Measurements from ENCODE around the gene NPIPA7.
"Not testable (repeated sequence)": the region's sequence is repeated elsewhere in the genome, so short reads cannot be mapped to it uniquely, and the experiment has no call there.

Gene NPIPA7

DNA sequence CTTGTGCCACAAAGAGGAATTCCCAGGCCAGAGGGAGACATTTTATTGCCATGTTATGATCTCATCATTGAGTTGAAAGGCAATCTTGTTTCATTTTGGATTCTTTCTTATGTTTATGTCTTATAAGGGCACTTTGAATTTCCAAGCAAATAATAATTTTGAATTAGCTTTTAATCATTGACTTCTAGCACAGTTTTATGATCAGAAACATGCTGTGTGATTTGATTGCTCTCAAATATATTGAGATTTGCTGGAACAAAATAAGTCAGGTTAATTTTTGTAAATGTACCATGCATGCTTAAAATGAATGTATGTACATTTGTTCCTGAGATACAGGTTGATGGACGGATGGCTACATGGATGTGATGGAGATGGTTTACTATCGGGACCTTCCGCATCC lies at the start of gene NPIPA7:
Gene NPIPA7 (plus strand): TSS at position 301 of the 400 bp plus-strand sequence. CDS start 105 bp downstream, outside the sequence.
- DNase-seq, result not testable (repeated sequence)

DNA sequence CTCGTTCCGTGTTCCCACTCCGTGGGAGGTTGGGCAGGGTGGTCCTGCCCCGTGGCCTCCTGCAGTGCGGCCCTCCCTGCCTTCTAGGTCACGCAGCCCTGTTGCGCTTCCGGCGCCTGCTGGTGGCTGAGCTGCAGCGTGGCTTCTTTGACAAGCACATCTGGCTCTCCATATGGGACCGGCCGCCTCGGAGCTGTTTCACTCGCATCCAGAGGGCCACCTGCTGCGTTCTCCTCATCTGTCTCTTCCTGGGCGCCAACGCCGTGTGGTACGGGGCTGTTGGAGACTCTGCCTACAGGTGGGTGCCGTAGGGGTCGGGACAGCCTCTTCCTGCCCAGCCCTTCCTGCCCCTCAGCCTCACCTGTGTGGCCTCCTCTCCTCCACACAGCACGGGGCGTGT lies 47.5 kb upstream of the NPIPA7 start:
- not testable (repeated sequence) for DNase-seq

DNA sequence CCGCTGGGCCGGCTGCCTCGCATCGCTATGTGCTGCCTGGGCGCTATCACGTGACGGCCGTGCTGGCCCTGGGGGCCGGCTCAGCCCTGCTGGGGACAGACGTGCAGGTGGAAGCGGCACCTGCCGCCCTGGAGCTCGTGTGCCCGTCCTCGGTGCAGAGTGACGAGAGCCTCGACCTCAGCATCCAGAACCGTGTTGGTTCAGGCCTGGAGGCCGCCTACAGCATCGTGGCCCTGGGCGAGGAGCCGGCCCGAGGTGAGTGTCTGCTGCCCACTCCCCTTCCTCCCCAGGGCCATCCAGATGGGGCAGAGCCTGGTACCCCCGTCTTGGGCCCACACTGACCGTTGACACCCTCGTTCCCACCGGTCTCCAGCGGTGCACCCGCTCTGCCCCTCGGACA lies 21.4 kb upstream of the NPIPA7 start:
- DNase-seq, result not testable (repeated sequence)

DNA sequence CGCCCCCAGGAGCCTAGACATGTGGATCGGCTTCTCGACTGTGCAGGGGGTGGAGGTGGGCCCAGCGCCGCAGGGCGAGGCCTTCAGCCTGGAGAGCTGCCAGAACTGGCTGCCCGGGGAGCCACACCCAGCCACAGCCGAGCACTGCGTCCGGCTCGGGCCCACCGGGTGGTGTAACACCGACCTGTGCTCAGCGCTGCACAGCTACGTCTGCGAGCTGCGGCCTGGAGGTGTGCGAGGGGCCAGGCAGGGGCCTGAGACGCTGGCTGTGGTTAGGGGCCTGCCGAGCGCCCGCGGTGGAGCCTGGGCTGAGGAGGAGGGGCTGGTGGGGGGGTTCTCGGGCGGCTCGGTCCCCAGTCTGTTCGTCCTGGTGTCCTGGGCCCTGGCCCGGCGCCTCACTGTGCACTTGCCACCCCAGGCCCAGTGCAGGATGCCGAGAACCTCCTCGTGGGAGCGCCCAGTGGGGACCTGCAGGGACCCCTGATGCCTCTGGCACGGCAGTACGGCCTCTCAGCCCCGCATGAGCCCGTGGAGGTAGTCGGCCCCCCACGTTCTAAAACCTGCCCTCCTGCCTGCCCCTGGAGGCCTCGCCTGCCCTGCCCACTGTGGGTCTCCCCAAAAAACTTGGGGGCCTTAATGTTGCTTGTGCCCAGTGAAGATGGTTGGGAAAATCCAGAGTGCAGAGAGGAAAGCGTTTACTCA lies 20.2 kb upstream of the NPIPA7 start:
- DNase-seq, result not testable (repeated sequence)

DNA sequence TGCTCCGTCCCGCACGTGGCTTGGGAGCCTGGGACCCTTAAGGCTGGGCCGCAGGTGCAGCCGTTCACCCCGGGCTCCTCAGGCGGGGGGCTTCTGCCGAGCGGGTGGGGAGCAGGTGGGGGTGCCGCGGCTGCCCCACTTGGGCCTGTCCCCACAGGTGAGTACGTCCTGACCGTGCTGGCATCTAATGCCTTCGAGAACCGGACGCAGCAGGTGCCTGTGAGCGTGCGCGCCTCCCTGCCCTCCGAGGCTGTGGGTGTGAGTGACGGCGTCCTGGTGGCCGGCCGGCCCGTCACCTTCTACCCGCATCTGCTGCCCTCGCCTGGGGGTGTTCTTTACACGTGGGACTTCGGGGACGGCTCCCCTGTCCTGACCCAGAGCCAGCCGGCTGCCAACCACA lies 15.3 kb upstream of the NPIPA7 start:
- DNase-seq, result not testable (repeated sequence)

DNA sequence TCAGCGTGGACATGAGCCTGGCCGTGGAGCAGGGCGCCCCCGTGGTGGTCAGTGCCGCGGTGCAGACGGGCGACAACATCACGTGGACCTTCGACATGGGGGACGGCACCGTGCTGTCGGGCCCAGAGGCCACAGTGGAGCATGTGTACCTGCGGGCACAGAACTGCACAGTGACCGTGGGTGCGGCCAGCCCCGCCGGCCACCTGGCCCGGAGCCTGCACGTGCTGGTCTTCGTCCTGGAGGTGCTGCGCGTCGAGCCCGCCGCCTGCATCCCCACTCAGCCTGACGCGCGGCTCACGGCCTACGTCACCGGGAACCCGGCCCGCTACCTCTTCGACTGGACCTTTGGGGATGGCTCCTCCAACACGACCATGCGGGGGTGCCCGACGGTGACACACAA lies 14.8 kb upstream of the NPIPA7 start:
- DNase-seq, result not testable (repeated sequence)

DNA sequence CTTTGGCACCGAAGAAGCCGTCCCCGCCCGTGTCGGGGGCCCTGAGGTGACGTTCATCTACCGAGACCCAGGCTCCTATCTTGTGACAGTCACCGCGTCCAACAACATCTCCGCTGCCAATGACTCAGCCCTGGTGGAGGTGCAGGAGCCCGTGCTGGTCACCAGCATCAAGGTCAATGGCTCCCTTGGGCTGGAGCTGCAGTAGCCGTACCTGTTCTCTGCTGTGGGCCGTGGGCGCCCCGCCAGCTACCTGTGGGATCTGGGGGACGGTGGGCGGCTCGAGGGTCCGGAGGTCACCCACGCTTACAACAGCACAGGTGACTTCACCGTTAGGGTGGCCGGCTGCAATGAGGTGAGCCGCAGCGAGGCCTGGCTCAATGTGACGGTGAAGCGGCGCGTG lies 14.2 kb upstream of the NPIPA7 start:
- not testable (repeated sequence) for DNase-seq

DNA sequence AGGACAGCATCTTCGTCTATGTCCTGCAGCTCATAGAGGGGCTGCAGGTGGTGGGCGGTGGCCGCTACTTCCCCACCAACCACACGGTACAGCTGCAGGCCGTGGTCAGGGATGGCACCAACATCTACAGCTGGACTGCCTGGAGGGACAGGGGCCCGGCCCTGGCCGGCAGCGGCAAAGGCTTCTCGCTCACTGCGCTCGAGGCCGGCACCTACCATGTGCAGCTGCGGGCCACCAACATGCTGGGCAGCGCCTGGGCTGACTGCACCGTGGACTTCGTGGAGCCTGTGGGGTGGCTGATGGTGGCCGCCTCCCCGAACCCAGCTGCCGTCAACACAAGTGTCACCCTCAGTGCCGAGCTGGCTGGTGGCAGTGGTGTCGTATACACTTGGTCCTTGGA lies 13.6 kb upstream of the NPIPA7 start:
- DNase-seq, result not testable (repeated sequence)

DNA sequence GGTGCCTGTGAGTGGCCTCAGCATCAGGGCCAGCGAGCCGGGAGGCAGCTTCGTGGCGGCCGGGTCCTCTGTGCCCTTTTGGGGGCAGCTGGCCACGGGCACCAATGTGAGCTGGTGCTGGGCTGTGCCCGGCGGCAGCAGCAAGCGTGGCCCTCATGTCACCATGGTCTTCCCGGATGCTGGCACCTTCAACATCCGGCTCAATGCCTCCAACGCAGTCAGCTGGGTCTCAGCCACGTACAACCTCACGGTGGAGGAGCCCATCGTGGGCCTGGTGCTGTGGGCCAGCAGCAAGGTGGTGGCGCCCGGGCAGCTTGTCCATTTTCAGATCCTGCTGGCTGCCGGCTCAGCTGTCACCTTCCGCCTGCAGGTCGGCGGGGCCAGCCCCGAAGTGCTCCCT lies 13.1 kb upstream of the NPIPA7 start:
- not testable (repeated sequence) for DNase-seq

DNA sequence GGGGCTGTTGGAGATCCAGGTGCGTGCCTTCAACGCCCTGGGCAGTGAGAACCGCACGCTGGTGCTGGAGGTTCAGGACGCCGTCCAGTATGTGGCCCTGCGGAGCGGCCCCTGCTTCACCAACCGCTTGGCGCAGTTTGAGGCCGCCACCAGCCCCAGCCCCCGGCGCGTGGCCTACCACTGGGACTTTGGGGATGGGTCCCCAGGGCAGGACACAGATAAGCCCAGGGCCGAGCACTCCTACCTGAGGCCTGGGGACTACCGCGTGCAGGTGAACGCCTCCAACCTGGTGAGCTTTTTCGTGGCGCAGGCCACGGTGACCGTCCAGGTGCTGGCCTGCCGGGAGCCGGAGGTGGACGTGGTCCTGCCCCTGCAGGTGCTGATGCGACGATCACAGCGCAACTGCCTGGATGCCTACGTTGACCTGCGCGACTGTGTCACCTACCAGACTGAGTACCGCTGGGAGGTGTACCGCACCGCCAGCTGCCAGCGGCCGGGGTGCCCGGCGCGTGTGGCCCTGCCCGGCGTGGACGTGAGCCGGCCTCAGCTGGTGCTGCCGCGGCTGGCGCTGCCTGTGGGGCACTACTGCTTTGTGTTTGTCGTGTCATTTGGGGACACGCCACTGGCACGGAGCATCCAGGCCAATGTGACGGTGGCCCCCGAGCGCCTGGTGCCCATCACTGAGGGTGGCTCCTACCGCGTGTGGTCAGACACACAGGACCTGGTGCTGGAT lies 12.2 kb upstream of the NPIPA7 start:
- not testable (repeated sequence) for DNase-seq

DNA sequence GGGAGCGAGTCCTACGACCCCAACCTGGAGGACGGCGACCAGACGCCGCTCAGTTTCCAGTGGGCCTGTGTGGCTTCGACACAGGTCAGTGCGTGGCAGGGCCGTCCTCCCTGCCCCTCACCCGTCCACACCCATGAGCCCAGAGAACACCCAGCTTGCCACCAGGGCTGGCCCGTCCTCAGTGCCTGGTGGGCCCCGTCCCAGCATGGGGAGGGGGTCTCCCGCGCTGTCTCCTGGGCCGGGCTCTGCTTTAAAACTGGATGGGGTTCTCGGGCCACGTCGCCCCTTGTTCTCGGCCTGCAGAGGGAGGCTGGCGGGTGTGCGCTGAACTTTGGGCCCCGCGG lies 11.7 kb upstream of the NPIPA7 start:
- DNase-seq, result not testable (repeated sequence)

DNA sequence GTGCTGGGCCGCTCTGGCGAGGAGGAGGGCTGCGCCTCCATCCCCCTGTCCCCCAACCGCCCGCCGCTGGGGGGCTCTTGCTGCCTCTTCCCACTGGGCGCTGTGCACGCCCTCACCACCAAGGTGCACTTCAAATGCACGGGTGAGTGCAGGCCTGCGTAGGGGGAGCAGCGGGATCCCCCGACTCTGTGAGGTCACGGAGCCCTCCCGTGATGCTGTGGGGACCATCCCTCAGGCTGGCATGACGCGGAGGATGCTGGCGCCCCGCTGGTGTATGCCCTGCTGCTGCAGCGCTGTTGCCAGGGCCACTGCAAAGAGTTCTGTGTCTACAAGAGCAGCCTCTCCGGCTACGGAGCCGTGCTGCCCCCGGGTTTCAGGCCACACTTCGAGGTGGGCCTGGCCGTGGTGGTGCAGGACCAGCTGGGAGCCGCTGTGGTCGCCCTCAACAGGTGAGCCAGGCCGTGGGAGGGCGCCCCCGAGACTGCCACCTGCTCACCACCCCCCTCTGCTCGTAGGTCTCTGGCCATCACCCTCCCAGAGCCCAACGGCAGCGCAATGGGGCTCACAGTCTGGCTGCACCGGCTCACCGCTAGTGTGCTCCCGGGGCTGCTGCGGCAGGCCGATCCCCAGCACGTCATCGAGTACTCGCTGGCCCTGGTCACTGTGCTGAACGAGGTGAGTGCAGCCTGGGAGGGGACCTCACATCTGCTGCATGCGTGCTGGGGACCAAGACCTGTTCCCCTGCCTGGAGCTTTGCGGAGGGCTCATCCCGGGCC lies 9.7 kb upstream of the NPIPA7 start:
- not testable (repeated sequence) for DNase-seq

DNA sequence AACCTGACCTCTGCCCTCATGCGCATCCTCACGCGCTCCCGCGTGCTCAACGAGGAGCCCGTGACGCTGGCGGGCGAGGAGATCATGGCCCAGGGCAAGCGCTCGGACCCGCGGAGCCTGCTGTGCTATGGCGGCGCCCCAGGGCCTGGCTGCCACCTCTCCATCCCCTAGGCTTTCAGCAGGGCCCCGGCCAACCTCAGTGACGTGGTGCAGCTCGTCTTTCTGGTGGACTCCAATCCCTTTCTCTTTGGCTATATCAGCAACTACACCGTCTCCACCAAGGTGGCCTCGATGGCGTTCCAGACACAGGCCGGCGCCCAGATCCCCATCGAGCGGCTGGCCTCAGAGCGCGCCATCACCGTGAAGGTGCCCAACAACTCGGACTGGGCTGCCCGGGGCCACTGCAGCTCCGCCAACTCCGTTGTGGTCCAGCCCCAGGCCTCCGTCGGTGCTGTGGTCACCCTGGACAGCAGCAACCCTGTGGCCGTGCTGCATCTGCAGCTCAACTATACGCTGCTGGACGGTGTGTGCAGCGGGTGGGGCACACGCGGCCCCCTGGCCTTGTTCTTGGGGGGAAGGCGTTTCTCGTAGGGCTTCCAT lies 7.7 kb upstream of the NPIPA7 start:
- not testable (repeated sequence) for DNase-seq

DNA sequence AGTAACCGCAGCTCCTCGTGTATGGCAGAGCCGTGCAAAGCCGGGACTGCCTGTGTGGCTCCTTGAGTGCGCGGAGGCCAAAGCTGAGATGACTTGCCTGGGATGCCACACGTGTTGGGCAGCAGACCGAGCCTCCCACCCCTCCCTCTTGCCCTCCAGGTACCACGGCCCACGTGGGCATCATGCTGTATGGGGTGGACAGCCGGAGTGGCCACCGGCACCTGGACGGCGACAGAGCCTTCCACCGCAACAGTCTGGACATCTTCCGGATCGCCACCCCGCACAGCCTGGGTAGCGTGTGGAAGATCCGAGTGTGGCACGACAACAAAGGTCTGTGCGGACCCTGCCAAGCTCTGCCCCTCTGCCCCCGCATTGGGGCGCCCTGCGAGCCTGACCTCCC lies 4.7 kb upstream of the NPIPA7 start:
- DNase-seq, result not testable (repeated sequence)

DNA sequence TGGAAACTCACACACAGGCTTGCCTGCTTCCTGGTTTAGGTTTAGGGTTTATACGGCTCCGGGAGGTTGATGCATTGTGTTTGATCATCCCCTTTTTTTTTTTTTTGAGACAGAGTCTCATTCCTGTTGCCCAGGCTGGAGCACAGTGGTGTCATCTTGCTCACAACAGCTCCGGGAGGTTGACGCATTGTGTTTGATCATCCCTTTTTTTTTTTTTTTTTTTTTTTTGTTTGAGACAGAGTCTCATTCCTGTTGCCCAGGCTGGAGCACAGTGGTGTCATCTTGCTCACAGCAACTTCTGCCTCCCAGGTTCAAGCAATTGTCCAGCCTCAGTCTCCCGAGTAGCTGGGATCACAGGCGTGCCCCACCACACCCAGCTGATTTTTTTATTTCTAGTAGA lies 20.7 kb downstream of the NPIPA7 start:
- not testable (repeated sequence) for DNase-seq

DNA sequence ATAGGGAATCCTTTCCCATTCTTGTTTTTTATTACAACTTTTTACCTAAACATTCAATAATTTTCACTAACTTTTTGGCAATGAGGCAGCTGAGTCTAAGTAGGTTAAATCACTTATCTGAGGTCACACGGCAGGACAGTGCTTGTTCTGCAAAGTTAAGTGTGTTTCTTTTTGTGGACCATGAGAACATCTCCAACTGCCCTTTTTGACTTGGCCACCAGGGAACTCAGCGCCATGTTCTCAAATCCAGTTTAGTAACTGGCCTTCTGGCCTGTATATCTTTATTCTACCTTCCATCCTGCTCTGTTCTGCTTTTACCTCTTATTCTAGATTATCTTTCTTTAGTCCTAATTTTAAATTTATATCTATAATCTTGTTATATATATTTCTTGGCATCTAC lies 23.4 kb downstream of the NPIPA7 start:
- DNase-seq, result not testable (repeated sequence)

DNA sequence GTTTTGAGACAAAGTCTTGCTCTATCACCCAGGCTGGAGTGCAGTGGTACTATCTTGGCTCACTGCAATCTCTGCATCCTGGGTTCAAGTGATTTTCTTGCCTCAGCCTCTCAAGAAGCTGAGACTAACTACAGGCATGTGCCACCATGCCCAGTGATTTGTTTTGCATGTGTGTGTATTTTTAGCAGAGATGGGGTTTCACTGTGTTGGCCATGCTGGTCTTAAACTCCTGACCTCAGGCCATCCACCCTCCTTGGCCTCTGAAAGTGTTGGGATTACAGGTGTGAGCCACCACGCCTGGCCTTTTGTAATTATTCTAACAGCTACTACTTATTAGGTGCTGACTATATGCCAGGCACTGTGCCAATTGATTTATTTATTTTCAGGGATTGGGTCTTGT lies 25.3 kb downstream of the NPIPA7 start:
- not testable (repeated sequence) for DNase-seq

DNA sequence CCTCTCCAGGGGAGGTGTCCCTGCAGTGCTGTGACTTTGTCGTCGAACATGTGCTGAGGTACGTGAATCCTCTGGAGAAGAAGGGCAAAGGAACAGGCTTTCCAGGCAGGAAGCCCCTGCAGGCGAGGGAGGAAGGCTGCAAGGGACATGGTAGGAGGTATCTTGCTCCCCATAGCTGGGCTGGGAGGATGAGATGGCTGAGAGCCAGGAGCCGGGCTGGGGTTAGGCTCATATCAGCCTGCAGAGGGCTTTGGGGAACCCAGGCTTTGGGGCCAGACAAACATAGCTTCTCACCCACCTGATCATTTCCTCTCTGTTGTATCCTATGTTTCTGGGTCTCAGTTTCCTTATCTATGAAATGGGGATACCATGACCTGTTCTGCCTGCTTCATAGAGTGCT lies 26.5 kb downstream of the NPIPA7 start:
- DNase-seq, result not testable (repeated sequence)

DNA sequence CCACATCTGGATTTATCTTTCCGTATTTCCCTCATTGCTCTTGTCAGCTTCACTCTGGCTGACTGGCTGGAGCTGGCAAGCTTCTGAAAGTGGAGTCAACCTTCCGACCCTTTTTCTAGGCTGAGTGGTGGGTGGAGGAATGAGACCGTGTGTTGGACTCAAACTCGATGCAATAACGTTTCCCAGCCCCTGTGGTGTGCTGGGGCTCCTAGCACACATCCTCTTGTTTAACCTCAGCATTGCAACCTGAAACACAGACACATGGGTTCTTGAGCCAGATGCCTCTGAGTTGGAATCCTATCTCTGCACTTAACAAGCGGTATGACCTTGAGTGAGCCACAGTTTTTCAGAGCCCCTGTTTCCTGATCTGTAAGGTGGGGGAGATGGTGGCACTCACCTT lies 29.5 kb downstream of the NPIPA7 start:
- not testable (repeated sequence) for DNase-seq

DNA sequence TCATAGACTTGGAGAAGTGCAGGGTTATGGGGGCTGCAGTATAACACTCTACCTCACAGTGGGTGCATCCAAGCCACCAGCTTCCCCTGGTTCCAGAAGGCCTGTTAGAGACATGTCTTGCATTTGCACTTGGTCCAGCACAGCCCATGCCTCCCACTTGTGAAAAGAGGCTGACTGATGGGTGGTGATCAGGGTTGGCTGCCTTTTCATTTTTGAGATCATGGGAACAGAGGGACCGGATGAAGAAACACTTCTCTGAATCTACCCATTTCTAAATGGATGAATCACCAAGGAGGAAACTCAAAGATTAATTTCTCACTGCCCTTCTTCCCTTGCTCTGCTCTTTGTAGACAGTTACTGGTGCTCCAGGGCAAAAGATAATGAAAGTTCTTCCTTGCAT lies 34.8 kb downstream of the NPIPA7 start:
- DNase-seq, result not testable (repeated sequence)

DNA sequence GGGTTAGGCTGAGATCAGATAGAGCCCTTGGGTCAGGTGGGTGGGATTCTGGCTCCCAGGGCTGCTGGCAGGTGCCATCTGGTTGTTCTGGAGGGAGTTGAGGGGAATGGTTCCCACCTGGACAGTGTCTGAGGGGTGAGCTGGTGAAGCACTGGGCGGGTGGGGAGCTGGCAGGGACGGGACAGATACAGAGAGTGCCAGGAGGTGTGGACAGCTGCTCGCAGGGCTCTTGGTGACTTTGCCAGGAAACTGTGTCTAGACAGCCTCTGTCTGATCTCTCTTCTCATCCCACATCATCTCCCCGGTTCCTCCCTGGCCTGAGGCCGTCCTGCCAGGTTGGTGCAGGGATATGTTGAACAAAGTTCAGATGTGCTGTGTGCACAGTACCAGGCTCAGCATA lies 38.1 kb downstream of the NPIPA7 start:
- not testable (repeated sequence) for DNase-seq

DNA sequence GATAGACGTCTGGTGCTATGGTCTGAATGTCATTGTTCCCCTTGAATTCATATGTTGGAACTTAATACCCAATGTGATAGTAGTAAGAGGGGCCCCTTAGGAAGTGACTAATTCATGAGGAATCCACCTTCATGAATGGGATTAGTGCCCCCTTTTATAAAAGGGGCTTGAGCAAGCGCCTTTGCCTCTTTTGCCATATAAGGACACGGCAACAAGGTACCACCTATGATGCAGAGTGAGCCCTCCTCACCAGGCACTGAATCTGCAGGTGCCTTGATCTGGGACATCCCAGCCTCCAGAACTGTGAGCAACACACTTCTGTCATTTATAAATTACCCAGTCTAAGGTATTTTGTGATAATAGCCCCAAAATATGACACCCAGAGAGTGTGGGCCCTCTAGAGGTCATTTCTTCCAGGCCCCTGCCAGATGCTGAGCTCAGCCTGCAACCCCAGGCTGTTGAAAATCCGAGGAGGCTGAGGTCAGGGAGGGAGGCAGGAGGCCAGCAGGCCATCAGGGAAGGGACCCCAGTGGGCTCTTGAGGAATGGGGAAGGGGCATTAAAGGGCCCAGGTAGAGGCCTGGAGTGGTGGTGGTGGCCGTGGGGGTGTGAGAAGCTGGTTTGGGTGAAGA lies 39.1 kb downstream of the NPIPA7 start:
- DNase-seq, result not testable (repeated sequence)

DNA sequence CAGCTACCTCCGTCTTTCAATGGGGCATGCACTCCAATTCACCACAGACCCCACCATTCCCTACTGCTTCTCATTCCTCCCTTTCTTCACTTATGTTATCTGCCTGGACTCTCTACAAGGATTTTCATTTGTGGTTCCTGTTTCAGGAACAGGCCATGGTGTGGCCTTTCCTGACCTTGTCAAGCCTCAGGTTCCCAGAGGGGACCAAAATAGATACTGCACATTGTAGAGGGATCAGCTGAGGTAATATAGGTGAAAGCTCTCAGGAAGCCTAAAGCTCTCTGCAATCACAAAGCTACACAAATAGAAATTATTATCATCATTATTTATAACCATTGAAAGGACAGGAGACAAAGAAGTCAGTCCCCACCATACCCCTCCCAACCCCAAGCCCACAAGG lies 41.6 kb downstream of the NPIPA7 start:
- not testable (repeated sequence) for DNase-seq

All from DMS79 treated with DMSO at 0.1 percent for 48 hours (cell line).